ENCODE measurements around the gene DENND6A. TPM values are rescaled to one million over a fixed set of nuclear protein-coding genes. Genes with fewer than 3 reads are reported as not detected.

Gene DENND6A
- total and polyA plus RNA-seq, 4 experiments from 2014 or later, result 10.0 to 43.7 (median 40.3) TPM

DNA sequence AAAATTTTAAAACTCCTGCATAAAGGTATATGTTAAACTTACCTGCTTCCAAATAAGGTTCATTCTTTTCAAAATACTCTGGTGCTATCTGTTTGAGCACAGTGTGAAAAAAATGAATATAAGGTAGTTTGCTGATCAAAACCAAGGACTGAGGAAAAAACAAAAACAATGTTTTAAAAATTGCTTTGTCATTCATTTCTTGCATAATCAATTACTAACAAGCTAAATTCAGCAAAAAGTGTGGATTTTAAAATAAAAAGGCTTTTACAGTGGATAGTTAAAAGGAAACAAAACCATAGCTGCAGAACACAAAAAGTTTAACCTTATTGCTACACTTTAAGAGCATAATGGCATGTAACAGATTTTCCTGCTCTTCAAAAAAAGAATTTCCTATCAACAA is 31.5 kb downstream of the DENND6A start:
- H3K4me3 Mint-ChIP-seq, result no peak overlapping the region
- peak overlapping the region in 1 of 7 donors; percentile 32 for H3K27ac Mint-ChIP-seq
- no peaks in the 10 kb centered on the region for H3K27me3 Mint-ChIP-seq
- DNase-seq, result no peak
- H3K9me3 Mint-ChIP-seq, result no peaks in the 10 kb centered on the region
- POLR2A ChIA-PET (ENCODE audit: partially characterized antibody), result interaction anchor here (2.0 kb wide), 1 partner anchor 64 kb away, joined by 6 read pairs; the partner anchor contains the start of gene ARF4
- H3K4me1 Mint-ChIP-seq, result peaks cover 0 to 6% (median 4%) of the 10 kb centered on the region in 4 donors
- no peak overlapping the region for H3K27ac ChIP-seq (ENCODE audit: low read depth, low read length)
- no peaks in the 10 kb centered on the region for H3K27me3 ChIP-seq (ENCODE audit: insufficient read depth, low read length)
- CTCF ChIA-PET (ENCODE audit: partially characterized antibody), result no interaction called here
- no peaks in the 10 kb centered on the region for H3K9me3 ChIP-seq (ENCODE audit: control insufficient read depth in 1 of 2, low read length in 2 of 2)
- intact Hi-C loops (cut with micrococcal nuclease), result no loop called here
- peaks cover 36 to 60% of the 10 kb centered on the region in 2 donors for H3K36me3 Mint-ChIP-seq
- H3K4me3 ChIP-seq (ENCODE audit: low read length in 2 of 2), result no peak overlapping the region
- H3K4me1 ChIP-seq (ENCODE audit: insufficient read depth, low read length), result no peaks in the 10 kb centered on the region
- H3K36me3 ChIP-seq (ENCODE audit: insufficient read depth, low read length), result peaks cover 22% of the 10 kb centered on the region

GRCh38 chr3:57659806-57660439 is 33.0 kb downstream of the DENND6A start:
- ChIA-PET POLR2A (ENCODE audit: partially characterized antibody) (interaction anchor here (2.0 kb wide), 1 partner anchor 63 kb away, joined by 6 read pairs; the partner anchor contains the start of gene ARF4), CTCF (ENCODE audit: partially characterized antibody) (interaction anchor here (0.6 kb wide), 1 partner anchor 225 kb away, joined by 3 read pairs; no protein-coding TSS in a partner anchor)
- peaks cover 0 to 6% (median 4%) of the 10 kb centered on the region in 4 donors for H3K4me1 Mint-ChIP-seq
- H3K27me3 Mint-ChIP-seq, result no peaks in the 10 kb centered on the region
- no peaks in the 10 kb centered on the region for H3K9me3 Mint-ChIP-seq
- Histone ChIP-seq H3K27ac (ENCODE audit: low read depth, low read length) (no peak overlapping the region), H3K4me3 (ENCODE audit: low read length in 2 of 2) (no peak overlapping the region), H3K9me3 (ENCODE audit: control insufficient read depth in 1 of 2, low read length in 2 of 2) (no peaks in the 10 kb centered on the region), H3K27me3 (ENCODE audit: insufficient read depth, low read length) (no peaks in the 10 kb centered on the region), H3K4me1 (ENCODE audit: insufficient read depth, low read length) (no peaks in the 10 kb centered on the region), H3K36me3 (ENCODE audit: insufficient read depth, low read length) (peaks cover 26% of the 10 kb centered on the region)
- no peak overlapping the region for H3K4me3 Mint-ChIP-seq
- DNase-seq, result no peak
- H3K36me3 Mint-ChIP-seq, result peaks cover 35 to 57% of the 10 kb centered on the region in 2 donors
- H3K27ac Mint-ChIP-seq, result peak overlapping the region in 1 of 7 donors; percentile 22
- intact Hi-C loops (cut with micrococcal nuclease), result no loop called here

DNA sequence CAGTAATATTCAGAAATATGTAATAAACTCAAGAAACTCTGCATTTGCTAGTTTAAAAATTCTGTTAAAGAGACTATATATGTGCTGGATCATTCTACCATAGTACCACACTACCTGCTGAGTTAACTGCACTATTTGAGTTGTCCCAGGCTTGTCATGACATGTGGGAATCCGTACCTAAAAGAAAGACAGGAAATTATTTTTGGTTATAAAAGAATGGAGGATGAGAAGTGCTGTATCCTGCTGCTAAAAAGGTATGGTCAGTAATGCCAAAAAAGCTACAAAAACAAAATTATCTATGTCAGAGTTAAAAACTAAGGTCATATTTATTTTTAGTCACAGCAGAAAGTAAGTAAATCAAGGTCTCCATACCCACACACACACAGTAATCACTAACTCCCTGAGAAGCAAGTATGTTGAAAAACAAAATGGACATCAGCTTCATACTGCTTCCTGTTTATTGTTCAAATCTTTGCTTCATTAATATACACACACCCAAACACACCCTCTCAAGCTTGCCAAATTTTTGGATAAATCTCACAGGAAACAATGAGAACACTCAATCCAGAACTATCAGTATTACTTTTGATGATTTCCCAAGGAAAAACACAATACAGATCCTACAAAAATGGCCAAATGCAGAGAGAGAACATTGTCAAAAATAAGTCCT is 33.7 kb downstream of the DENND6A start:
- CTCF ChIA-PET (ENCODE audit: partially characterized antibody), result interaction anchor here (0.6 kb wide), 1 partner anchor 224 kb away, joined by 3 read pairs; no protein-coding TSS in a partner anchor
- Histone ChIP-seq H3K27ac (ENCODE audit: low read depth, low read length) (no peak overlapping the region), H3K36me3 (ENCODE audit: insufficient read depth, low read length) (peaks cover 29% of the 10 kb centered on the region), H3K4me3 (ENCODE audit: low read length in 2 of 2) (no peak overlapping the region), H3K27me3 (ENCODE audit: insufficient read depth, low read length) (no peaks in the 10 kb centered on the region), H3K9me3 (ENCODE audit: control insufficient read depth in 1 of 2, low read length in 2 of 2) (no peaks in the 10 kb centered on the region), H3K4me1 (ENCODE audit: insufficient read depth, low read length) (peaks cover 7% of the 10 kb centered on the region)
- H3K9me3 Mint-ChIP-seq, result no peaks in the 10 kb centered on the region
- POLR2A ChIA-PET (ENCODE audit: partially characterized antibody), result no interaction called here
- no peak overlapping the region for H3K4me3 Mint-ChIP-seq
- intact Hi-C loops (cut with micrococcal nuclease), result no loop called here
- peak overlapping the region in 3 of 7 donors; percentile 3 to 57 (median 8) for H3K27ac Mint-ChIP-seq
- H3K36me3 Mint-ChIP-seq, result peaks cover 35 to 57% of the 10 kb centered on the region in 2 donors
- peaks cover 6 to 10% (median 9%) of the 10 kb centered on the region in 4 donors for H3K4me1 Mint-ChIP-seq
- no peaks in the 10 kb centered on the region for H3K27me3 Mint-ChIP-seq
- DNase-seq, result no peak

- no peak overlapping the region for H3K4me3 Mint-ChIP-seq
- H3K4me1 ChIP-seq (ENCODE audit: insufficient read depth, low read length), result peaks cover 7% of the 10 kb centered on the region
- ChIA-PET POLR2A (ENCODE audit: partially characterized antibody) (no interaction called here), CTCF (ENCODE audit: partially characterized antibody) (no interaction called here)
- H3K36me3 Mint-ChIP-seq, result peaks cover 30 to 52% of the 10 kb centered on the region in 2 donors
- H3K36me3 ChIP-seq (ENCODE audit: insufficient read depth, low read length), result peaks cover 26% of the 10 kb centered on the region
- no peak overlapping the region for H3K4me3 ChIP-seq (ENCODE audit: low read length in 2 of 2)
- no peak overlapping the region for H3K27ac ChIP-seq (ENCODE audit: low read depth, low read length)
- no peak for DNase-seq
- H3K27me3 Mint-ChIP-seq, result no peaks in the 10 kb centered on the region
- intact Hi-C loops (cut with micrococcal nuclease), result no loop called here
- no peaks in the 10 kb centered on the region for H3K9me3 ChIP-seq (ENCODE audit: control insufficient read depth in 1 of 2, low read length in 2 of 2)
- H3K4me1 Mint-ChIP-seq, result peaks cover 8 to 11% (median 10%) of the 10 kb centered on the region in 4 donors
- no peak overlapping the region for H3K27ac Mint-ChIP-seq
- no peaks in the 10 kb centered on the region for H3K27me3 ChIP-seq (ENCODE audit: insufficient read depth, low read length)
- H3K9me3 Mint-ChIP-seq, result no peaks in the 10 kb centered on the region
These were observed 34.3 kb downstream of the DENND6A start for GRCh38 chr3:57658536-57658935.

GRCh38 chr3:57655727-57656126 is 37.1 kb downstream of the DENND6A start:
- CTCF ChIA-PET (ENCODE audit: partially characterized antibody), result no interaction called here
- Mint-ChIP-seq H3K4me1 (peaks cover 8 to 12% (median 11%) of the 10 kb centered on the region in 4 donors), H3K9me3 (no peaks in the 10 kb centered on the region), H3K27me3 (no peaks in the 10 kb centered on the region), H3K36me3 (peaks cover 46 to 63% of the 10 kb centered on the region in 2 donors), H3K27ac (no peak overlapping the region), H3K4me3 (no peak overlapping the region)
- Histone ChIP-seq H3K9me3 (ENCODE audit: control insufficient read depth in 1 of 2, low read length in 2 of 2) (no peaks in the 10 kb centered on the region), H3K4me1 (ENCODE audit: insufficient read depth, low read length) (peaks cover 7% of the 10 kb centered on the region), H3K36me3 (ENCODE audit: insufficient read depth, low read length) (peaks cover 22% of the 10 kb centered on the region), H3K4me3 (ENCODE audit: low read length in 2 of 2) (no peak overlapping the region), H3K27me3 (ENCODE audit: insufficient read depth, low read length) (no peaks in the 10 kb centered on the region), H3K27ac (ENCODE audit: low read depth, low read length) (no peak overlapping the region)
- intact Hi-C loops (cut with micrococcal nuclease), result no loop called here
- DNase-seq, result no peak
- POLR2A ChIA-PET (ENCODE audit: partially characterized antibody), result no interaction called here

GRCh38 chr3:57654267-57654666 is 38.6 kb downstream of the DENND6A start:
- peaks cover 7 to 10% (median 8%) of the 10 kb centered on the region in 4 donors for H3K4me1 Mint-ChIP-seq
- H3K9me3 ChIP-seq (ENCODE audit: control insufficient read depth in 1 of 2, low read length in 2 of 2), result no peaks in the 10 kb centered on the region
- no peak overlapping the region for H3K4me3 ChIP-seq (ENCODE audit: low read length in 2 of 2)
- H3K9me3 Mint-ChIP-seq, result peaks cover 0 to 2% (median 0%) of the 10 kb centered on the region in 8 donors
- peak in 1 of 5 donors; percentile 19 for DNase-seq
- CTCF ChIA-PET (ENCODE audit: partially characterized antibody), result no interaction called here
- intact Hi-C loops (cut with micrococcal nuclease), result no loop called here
- H3K36me3 ChIP-seq (ENCODE audit: insufficient read depth, low read length), result peaks cover 20% of the 10 kb centered on the region
- POLR2A ChIA-PET (ENCODE audit: partially characterized antibody), result no interaction called here
- H3K27me3 Mint-ChIP-seq, result no peaks in the 10 kb centered on the region
- no peak overlapping the region for H3K27ac ChIP-seq (ENCODE audit: low read depth, low read length)
- H3K4me1 ChIP-seq (ENCODE audit: insufficient read depth, low read length), result peaks cover 7% of the 10 kb centered on the region
- peaks cover 53 to 66% of the 10 kb centered on the region in 2 donors for H3K36me3 Mint-ChIP-seq
- H3K27ac Mint-ChIP-seq, result peak overlapping the region in 5 of 7 donors; percentile 32 to 86 (median 42)
- no peaks in the 10 kb centered on the region for H3K27me3 ChIP-seq (ENCODE audit: insufficient read depth, low read length)
- H3K4me3 Mint-ChIP-seq, result peak overlapping the region in 1 of 8 donors; percentile 61

GRCh38 chr3:57652203-57652602 is 40.7 kb downstream of the DENND6A start:
- Histone ChIP-seq H3K27ac (ENCODE audit: low read depth, low read length) (no peak overlapping the region), H3K36me3 (ENCODE audit: insufficient read depth, low read length) (peaks cover 9% of the 10 kb centered on the region), H3K9me3 (ENCODE audit: control insufficient read depth in 1 of 2, low read length in 2 of 2) (no peaks in the 10 kb centered on the region), H3K4me1 (ENCODE audit: insufficient read depth, low read length) (peaks cover 7% of the 10 kb centered on the region), H3K27me3 (ENCODE audit: insufficient read depth, low read length) (no peaks in the 10 kb centered on the region), H3K4me3 (ENCODE audit: low read length in 2 of 2) (no peak overlapping the region)
- Mint-ChIP-seq H3K36me3 (peaks cover 62 to 73% of the 10 kb centered on the region in 2 donors), H3K27me3 (no peaks in the 10 kb centered on the region), H3K4me1 (peaks cover 12 to 21% (median 18%) of the 10 kb centered on the region in 4 donors), H3K27ac (peak overlapping the region in 1 of 7 donors; percentile 13), H3K4me3 (no peak overlapping the region), H3K9me3 (peaks cover 0 to 9% (median 4%) of the 10 kb centered on the region in 8 donors)
- no peak for DNase-seq
- intact Hi-C loops (cut with micrococcal nuclease), result no loop called here
- ChIA-PET CTCF (ENCODE audit: partially characterized antibody) (no interaction called here), POLR2A (ENCODE audit: partially characterized antibody) (interaction anchor here (1.1 kb wide), 1 partner anchor 55 kb away, joined by 3 read pairs; the partner anchor contains the start of gene ARF4)
